Embryonic facial prominence (tissue), 1 donor: Measurements from ENCODE around the gene GTF3C5.
"Not testable (repeated sequence)": the region's sequence is repeated elsewhere in the genome, so short reads cannot be mapped to it uniquely, and the experiment has no call there.

Source experiments
- DNase-seq: peaks from one replicate; pipeline ENCODE4 v3.0.0-alpha.2; 2016; ENCODE audit errors: extremely low spot score

Gene GTF3C5

GRCh38 chr9:132995879-132996278 is 34.9 kb upstream of the GTF3C5 start:
- DNase-seq: no peak

DNA sequence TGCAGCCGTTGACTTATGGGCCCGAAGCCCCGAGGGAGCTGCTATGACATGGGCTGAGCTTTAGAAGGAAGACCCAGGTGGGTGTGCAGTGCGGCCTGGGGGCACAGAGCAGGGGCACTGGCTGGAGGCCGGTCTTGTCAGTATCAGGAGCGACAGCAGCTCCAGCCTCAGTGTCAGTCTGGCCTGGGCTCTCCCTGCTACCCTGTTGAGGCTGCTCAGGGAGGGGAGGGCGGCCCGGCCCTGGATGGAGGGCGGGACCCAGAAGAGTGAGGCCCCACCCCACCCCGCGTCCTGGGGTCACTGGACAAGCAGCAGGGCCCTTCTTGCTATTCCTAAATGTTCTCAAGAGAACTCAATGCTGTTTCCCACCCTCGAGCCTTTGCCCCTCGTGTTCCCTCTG is 34.3 kb upstream of the GTF3C5 start:
- DNase-seq: no peak

DNA sequence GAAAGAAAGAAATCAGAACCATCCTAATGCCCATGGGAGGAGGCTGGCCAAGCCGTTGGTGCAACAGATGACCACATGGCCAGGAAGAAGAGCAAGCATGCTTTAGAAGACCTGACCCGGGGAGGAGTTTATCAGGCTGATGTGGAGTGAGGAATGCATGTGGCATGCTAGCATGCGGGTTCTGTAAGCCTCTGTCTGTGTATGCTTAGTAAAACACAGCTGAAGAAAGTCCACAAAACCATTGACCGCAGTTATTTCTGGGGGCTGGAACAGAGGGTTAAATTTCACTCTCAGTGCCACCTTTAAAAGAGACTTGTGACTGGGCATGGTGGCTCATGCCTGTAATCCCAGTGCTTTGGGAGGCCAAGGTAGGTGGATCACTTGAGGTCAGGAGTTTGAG is 33.2 kb upstream of the GTF3C5 start:
- no peak for DNase-seq

DNA sequence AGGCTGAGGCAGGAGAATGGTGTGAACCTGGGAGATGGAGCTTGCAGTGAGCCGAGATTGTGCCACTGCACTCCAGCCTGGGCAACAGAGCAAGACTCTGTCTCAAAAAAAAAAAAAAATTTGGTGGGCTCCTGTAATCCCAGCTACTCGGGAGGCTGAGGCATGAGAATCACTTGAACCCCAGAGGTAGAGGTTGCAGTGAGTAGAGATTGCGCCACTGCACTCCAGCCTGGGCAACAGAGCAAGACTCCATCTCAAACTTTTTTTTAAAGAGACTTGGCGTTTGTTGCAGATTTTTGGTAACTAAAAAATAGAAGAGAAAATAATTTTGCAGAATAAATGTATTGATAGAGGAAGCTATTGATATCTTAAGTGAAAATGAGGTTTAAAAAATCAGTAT is 32.6 kb upstream of the GTF3C5 start:
- not testable (repeated sequence) for DNase-seq

GRCh38 chr9:132998831-132999635 is 31.8 kb upstream of the GTF3C5 start:
- DNase-seq: peak; percentile 52

GRCh38 chr9:133002147-133003070 is 28.4 kb upstream of the GTF3C5 start:
- DNase-seq: no peak

DNA sequence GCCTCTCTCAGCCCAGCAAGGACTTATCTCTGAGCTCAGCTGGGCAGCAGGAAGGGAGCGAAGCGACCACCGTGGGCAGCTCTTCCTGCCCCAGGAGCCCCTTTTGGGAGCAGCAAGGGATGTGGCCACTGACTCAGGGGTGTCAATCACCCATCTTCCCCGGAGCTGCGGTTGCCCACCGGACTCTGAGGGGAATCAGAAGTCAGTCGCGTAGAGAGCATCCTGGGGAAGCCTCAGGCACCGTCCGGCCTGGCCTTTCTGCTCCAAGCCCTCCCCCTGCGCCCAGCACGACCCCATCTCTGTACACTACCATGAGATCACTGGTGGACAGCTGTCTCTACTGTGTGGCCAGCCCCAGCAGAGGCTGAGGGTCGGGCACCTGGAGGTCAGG is 27.7 kb upstream of the GTF3C5 start:
- DNase-seq: no peak

DNA sequence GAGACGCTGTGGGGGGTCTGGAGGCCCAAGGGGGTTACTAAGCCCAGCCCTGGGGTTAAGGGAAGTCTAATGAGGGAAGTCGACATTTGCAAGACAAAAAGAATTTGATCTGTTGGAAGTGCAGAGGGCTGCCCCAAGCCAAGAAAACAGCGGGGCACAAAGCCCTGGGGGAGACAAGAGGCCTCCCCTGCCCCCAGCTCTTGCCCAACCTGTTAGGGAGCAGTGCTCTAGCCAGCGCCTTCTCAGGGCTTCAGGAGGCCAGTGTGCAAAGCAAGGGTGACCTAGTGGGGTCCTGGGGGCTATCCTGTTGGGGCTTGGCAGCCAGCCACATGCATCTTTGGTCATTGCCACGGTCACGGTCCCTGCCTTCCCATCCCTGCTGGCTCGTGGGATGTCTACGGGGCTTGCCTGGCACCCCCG is 27.1 kb upstream of the GTF3C5 start:
- DNase-seq: no peak

GRCh38 chr9:133004091-133004998 is 26.5 kb upstream of the GTF3C5 start:
- no peak for DNase-seq

- DNase-seq: no peak
Measured at GRCh38 chr9:133004999-133005760, 25.6 kb upstream of the GTF3C5 start.

DNA sequence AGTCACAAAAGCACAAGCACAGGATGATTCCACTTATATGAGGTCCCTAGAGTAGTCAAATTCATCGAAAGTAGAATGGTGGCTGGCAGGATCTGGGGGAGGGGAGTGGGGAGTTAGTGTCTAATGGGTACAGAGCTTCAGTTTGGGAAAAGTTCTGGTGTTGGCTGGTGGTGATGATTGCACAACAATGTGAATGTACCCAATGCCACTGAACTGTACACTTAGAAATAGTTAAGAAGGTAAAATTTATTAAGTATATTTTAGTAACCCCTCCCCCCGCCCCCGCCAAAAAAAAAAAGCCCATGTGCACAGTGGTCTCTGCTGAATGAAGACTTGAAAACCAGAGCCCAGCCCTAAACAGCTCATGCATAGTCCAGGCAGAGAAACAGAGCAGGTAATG is 24.8 kb upstream of the GTF3C5 start:
- no peak for DNase-seq

GRCh38 chr9:133006731-133007352 is 24.0 kb upstream of the GTF3C5 start:
- DNase-seq: no peak

- no peak for DNase-seq
Measured at GRCh38 chr9:133008406-133008805, 22.4 kb upstream of the GTF3C5 start.

GRCh38 chr9:133008824-133009223 is 22.0 kb upstream of the GTF3C5 start:
- DNase-seq: no peak

GRCh38 chr9:133009906-133010582 is 20.8 kb upstream of the GTF3C5 start:
- DNase-seq: no peak

DNA sequence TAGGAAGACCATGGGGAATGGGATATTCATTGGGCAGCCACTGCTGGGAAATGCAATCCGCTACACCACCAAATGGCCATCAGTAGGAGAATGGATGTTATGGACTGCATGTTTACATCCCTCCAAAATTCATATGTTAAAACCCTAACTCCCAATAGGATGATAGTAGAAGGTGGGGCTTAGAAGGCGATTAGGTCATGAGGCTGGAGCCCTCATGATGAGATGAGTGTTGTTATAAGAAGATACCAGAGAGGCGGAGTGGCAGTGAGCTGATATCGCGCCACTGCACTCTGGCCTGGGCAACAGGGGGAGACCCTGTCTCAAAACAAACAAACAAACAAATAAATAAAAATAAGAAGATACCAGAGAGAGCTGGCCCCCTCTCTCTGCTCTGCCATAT is 16.1 kb upstream of the GTF3C5 start:
- no peak for DNase-seq

- no peak for DNase-seq
Measured at GRCh38 chr9:133023117-133023890, 7.5 kb upstream of the GTF3C5 start.

DNA sequence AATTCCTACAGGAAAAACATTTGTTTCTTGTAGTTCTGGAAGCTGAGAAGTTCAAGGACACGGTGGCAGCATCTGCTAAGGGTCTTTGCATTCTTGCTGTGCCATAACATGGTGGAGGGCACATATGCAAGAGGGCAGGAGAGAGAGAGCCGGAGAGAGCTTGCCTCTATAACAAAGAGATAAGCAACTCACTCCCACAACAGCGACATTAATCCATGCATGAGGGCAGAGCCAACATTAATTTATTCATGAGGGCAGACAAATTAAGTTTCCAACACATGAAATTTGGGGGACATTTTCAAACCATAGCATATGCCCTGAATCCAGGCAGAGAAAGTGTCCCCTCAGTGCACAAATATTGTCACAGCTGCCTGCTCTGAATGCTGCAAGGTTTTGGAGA is 4.4 kb upstream of the GTF3C5 start:
- no peak for DNase-seq

DNA sequence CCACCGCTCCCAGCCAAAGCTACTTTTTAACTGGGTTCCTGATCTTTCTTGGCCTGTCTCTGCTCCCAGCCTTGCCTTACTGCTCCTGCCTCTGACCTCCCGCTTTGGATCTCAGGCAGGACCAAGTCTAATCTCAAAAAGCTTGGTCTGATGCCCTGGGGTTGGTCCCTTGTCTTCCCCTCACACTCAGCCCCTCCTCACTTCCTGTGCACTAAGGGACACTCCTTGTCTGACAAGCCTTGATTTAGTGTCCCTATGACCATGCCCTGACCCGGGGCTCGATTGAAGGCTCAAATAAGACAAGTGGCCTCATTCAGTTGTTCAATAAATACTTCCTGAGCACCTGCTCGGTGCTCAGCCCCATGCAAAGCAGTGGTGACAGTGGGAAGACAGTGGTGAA is 3.7 kb upstream of the GTF3C5 start:
- no peak for DNase-seq
